ENCODE data around the gene SHLD1.

- no peak for TF ChIP-seq CTCF (IDR thresholded peaks at IDR 0.05; ENCODE audit: insufficient read depth, low read length, poor library complexity, severe bottlenecking)
- no peak for TF ChIP-seq EZH2phosphoT487 (conservative IDR thresholded peaks at IDR 0.05; ENCODE audit: low read length)
Measured at GRCh38 chr20:5843054-5843592, 92.9 kb downstream of the SHLD1 start.
